Measurements from ENCODE around the gene COP1. TPM values are rescaled to one million over a fixed set of nuclear protein-coding genes. Genes with fewer than 3 reads are reported as not detected.
A peak's percentile ranks its signal among the peaks of the same experiment; 100 is the strongest.

The COP1 gene
- polyA plus RNA-seq, 1 experiment: 43.7 TPM

GRCh38 chr1:176073524-176074157 is 133.4 kb downstream of the COP1 start:
- peak; percentile 15 for DNase-seq (ENCODE audit: low read depth, low spot score)
- Histone ChIP-seq H3K4me3 (ENCODE audit: low read depth, low read length) (no peak overlapping the region), H3K27me3 (ENCODE audit: control insufficient read depth, insufficient read depth, low read length) (no peaks in the 10 kb centered on the region), H3K27ac (ENCODE audit: low read depth, low read length) (no peak overlapping the region), H3K9me3 (ENCODE audit: control insufficient read depth, insufficient read depth, low read length) (no peaks in the 10 kb centered on the region)
- ChIA-PET POLR2A (no interaction called here), CTCF (interaction anchor here (0.5 to 1.8 kb wide), 7 partner anchors 12 to 519 kb away, joined by 3 to 7 read pairs (median 3); no protein-coding TSS in a partner anchor)
- TF ChIP-seq CTCF (IDR thresholded peaks at IDR 0.05; ENCODE audit: low read depth, low read length): peak; percentile 67

GRCh38 chr1:176068901-176069300 is 138.2 kb downstream of the COP1 start:
- Histone ChIP-seq H3K9me3 (ENCODE audit: control insufficient read depth, insufficient read depth, low read length) (no peaks in the 10 kb centered on the region), H3K27me3 (ENCODE audit: control insufficient read depth, insufficient read depth, low read length) (no peaks in the 10 kb centered on the region), H3K4me3 (ENCODE audit: low read depth, low read length) (no peak overlapping the region), H3K27ac (ENCODE audit: low read depth, low read length) (no peak overlapping the region)
- POLR2A ChIA-PET: no interaction called here
- TF ChIP-seq CTCF (IDR thresholded peaks at IDR 0.05; ENCODE audit: low read depth, low read length): no peak
- DNase-seq (ENCODE audit: low read depth, low spot score): no peak
- CTCF ChIA-PET: no interaction called here

GRCh38 chr1:176068256-176068655 is 138.8 kb downstream of the COP1 start:
- DNase-seq (ENCODE audit: low read depth, low spot score): no peak
- H3K9me3 ChIP-seq (ENCODE audit: control insufficient read depth, insufficient read depth, low read length): no peaks in the 10 kb centered on the region
- H3K27me3 ChIP-seq (ENCODE audit: control insufficient read depth, insufficient read depth, low read length): no peaks in the 10 kb centered on the region
- no peak for TF ChIP-seq CTCF (IDR thresholded peaks at IDR 0.05; ENCODE audit: low read depth, low read length)
- no peak overlapping the region for H3K4me3 ChIP-seq (ENCODE audit: low read depth, low read length)
- ChIA-PET POLR2A (no interaction called here), CTCF (no interaction called here)
- no peak overlapping the region for H3K27ac ChIP-seq (ENCODE audit: low read depth, low read length)

GRCh38 chr1:176066709-176067108 is 140.4 kb downstream of the COP1 start:
- Histone ChIP-seq H3K27me3 (ENCODE audit: control insufficient read depth, insufficient read depth, low read length) (no peaks in the 10 kb centered on the region), H3K27ac (ENCODE audit: low read depth, low read length) (no peak overlapping the region), H3K4me3 (ENCODE audit: low read depth, low read length) (no peak overlapping the region), H3K9me3 (ENCODE audit: control insufficient read depth, insufficient read depth, low read length) (no peaks in the 10 kb centered on the region)
- ChIA-PET POLR2A (no interaction called here), CTCF (no interaction called here)
- no peak for DNase-seq (ENCODE audit: low read depth, low spot score)
- no peak for TF ChIP-seq CTCF (IDR thresholded peaks at IDR 0.05; ENCODE audit: low read depth, low read length)

GRCh38 chr1:176058686-176059085 is 148.4 kb downstream of the COP1 start:
- ChIA-PET CTCF (interaction anchor here (0.8 to 1.1 kb wide), 2 partner anchors 20 to 1798 kb away, joined by 3 to 5 read pairs; no protein-coding TSS in a partner anchor), POLR2A (no interaction called here)
- Histone ChIP-seq H3K9me3 (ENCODE audit: control insufficient read depth, insufficient read depth, low read length) (no peaks in the 10 kb centered on the region), H3K27ac (ENCODE audit: low read depth, low read length) (no peak overlapping the region), H3K27me3 (ENCODE audit: control insufficient read depth, insufficient read depth, low read length) (no peaks in the 10 kb centered on the region), H3K4me3 (ENCODE audit: low read depth, low read length) (no peak overlapping the region)
- no peak for TF ChIP-seq CTCF (IDR thresholded peaks at IDR 0.05; ENCODE audit: low read depth, low read length)
- DNase-seq (ENCODE audit: low read depth, low spot score): no peak
